H7 (cell line): Measurements from ENCODE around the gene PDGFD. TPM values are rescaled to one million over a fixed set of nuclear protein-coding genes. Genes with fewer than 3 reads are reported as not detected.

Experiments used
- DNase-seq: peaks from one replicate; pipeline ENCODE4 v3.0.0; 2012
- H3K27me3 ChIP-seq: 2 replicates; pipeline ENCODE4 v1.6.0; 2011; ENCODE audit warnings: mild to moderate bottlenecking, low read length; ENCODE audit not compliant: control insufficient read depth, insufficient read depth
- H3K36me3 ChIP-seq: replicated peaks from 2 replicates; pipeline ENCODE4 v1.5.1; 2011; ENCODE audit warnings: low read length; ENCODE audit not compliant: control insufficient read depth, insufficient read depth
- H3K4me3 ChIP-seq: 2 replicates; pipeline ENCODE4 v1.5.1; 2011; ENCODE audit warnings: low read depth, mild to moderate bottlenecking, control low read depth, low read length, moderate library complexity; ENCODE audit not compliant: insufficient read depth
- total RNA-seq: library from RNA; depleted of rRNA; stranded (reverse); fragments of >200 nt; shearing (Covaris generic); gene quantifications from 2 replicates; pipeline ENCODE4 v1.2.3, GENCODE V29; 2014; rRNA removed

The PDGFD gene
- total RNA-seq, result 2.4 and 4.0 TPM in 2 replicates

- Histone ChIP-seq H3K27me3 (no peaks in the 10 kb centered on the region), H3K4me3 (peak within 1 kb of the TSS; percentile 80), H3K36me3 (no peaks in the 10 kb centered on the region)
- peak; percentile 79 for DNase-seq
Observed at GRCh38 chr11:104164028-104164520, at the start of gene PDGFD. Gene PDGFD, minus strand, starts transcription at chr11:104164147.

GRCh38 chr11:104206936-104207335 is 43.0 kb upstream of the PDGFD start:
- H3K36me3 ChIP-seq, result no peaks in the 10 kb centered on the region
- H3K4me3 ChIP-seq, result no peak overlapping the region
- no peak for DNase-seq
- no peaks in the 10 kb centered on the region for H3K27me3 ChIP-seq

- DNase-seq, result no peak
- no peaks in the 10 kb centered on the region for H3K36me3 ChIP-seq
- no peak overlapping the region for H3K4me3 ChIP-seq
- no peaks in the 10 kb centered on the region for H3K27me3 ChIP-seq
Observed at GRCh38 chr11:104205838-104206237, 41.9 kb upstream of the PDGFD start.

GRCh38 chr11:104200688-104201087 is 36.7 kb upstream of the PDGFD start:
- H3K4me3 ChIP-seq, result no peak overlapping the region
- no peak for DNase-seq
- H3K27me3 ChIP-seq, result no peaks in the 10 kb centered on the region
- no peaks in the 10 kb centered on the region for H3K36me3 ChIP-seq

- no peak for DNase-seq
- H3K4me3 ChIP-seq, result no peak overlapping the region
- H3K36me3 ChIP-seq, result no peaks in the 10 kb centered on the region
Observed at GRCh38 chr11:104199053-104199452, 35.1 kb upstream of the PDGFD start.

GRCh38 chr11:104198576-104198975 is 34.6 kb upstream of the PDGFD start:
- Histone ChIP-seq H3K4me3 (no peak overlapping the region), H3K27me3 (no peaks in the 10 kb centered on the region), H3K36me3 (no peaks in the 10 kb centered on the region)
- DNase-seq, result no peak

More at GRCh38 chr11:104199053-104199452, 35.1 kb upstream of the PDGFD start:
- H3K27me3 ChIP-seq, result no peaks in the 10 kb centered on the region

GRCh38 chr11:104191124-104191523 is 27.2 kb upstream of the PDGFD start:
- no peak overlapping the region for H3K4me3 ChIP-seq
- H3K27me3 ChIP-seq, result no peaks in the 10 kb centered on the region
- DNase-seq, result no peak
- no peaks in the 10 kb centered on the region for H3K36me3 ChIP-seq

GRCh38 chr11:104183593-104183992 is 19.6 kb upstream of the PDGFD start:
- no peaks in the 10 kb centered on the region for H3K36me3 ChIP-seq
- DNase-seq, result no peak
- no peaks in the 10 kb centered on the region for H3K27me3 ChIP-seq

GRCh38 chr11:104175769-104176168 is 11.8 kb upstream of the PDGFD start:
- Histone ChIP-seq H3K4me3 (no peak overlapping the region), H3K36me3 (no peaks in the 10 kb centered on the region), H3K27me3 (no peaks in the 10 kb centered on the region)
- DNase-seq, result no peak

More at GRCh38 chr11:104183593-104183992, 19.6 kb upstream of the PDGFD start:
- H3K4me3 ChIP-seq, result no peak overlapping the region

GRCh38 chr11:104169091-104169490 is 5.1 kb upstream of the PDGFD start:
- no peaks in the 10 kb centered on the region for H3K36me3 ChIP-seq
- no peak for DNase-seq
- H3K27me3 ChIP-seq, result no peaks in the 10 kb centered on the region
- no peak overlapping the region for H3K4me3 ChIP-seq

GRCh38 chr11:104165014-104165413 is 1.1 kb upstream of the PDGFD start:
- DNase-seq, result no peak
- Histone ChIP-seq H3K36me3 (no peaks in the 10 kb centered on the region), H3K4me3 (no peak overlapping the region; the same call in 1 of the 2 replicates), H3K27me3 (no peaks in the 10 kb centered on the region)

GRCh38 chr11:104163100-104164027 is 583 bp downstream of the PDGFD start:
- H3K4me3 ChIP-seq, result peak overlapping the region; percentile 80
- peak; percentile 35 for DNase-seq

GRCh38 chr11:104161751-104162450 is 2.0 kb downstream of the PDGFD start:
- DNase-seq, result no peak
- no peaks in the 10 kb centered on the region for H3K27me3 ChIP-seq
- no peak overlapping the region for H3K4me3 ChIP-seq
- no peaks in the 10 kb centered on the region for H3K36me3 ChIP-seq

More at GRCh38 chr11:104163100-104164027, 583 bp downstream of the PDGFD start:
- Histone ChIP-seq H3K36me3 (no peaks in the 10 kb centered on the region), H3K27me3 (no peaks in the 10 kb centered on the region)

GRCh38 chr11:104159356-104159755 is 4.6 kb downstream of the PDGFD start:
- Histone ChIP-seq H3K27me3 (no peaks in the 10 kb centered on the region), H3K4me3 (no peak overlapping the region), H3K36me3 (no peaks in the 10 kb centered on the region)
- DNase-seq, result no peak

- Histone ChIP-seq H3K4me3 (no peak overlapping the region), H3K27me3 (no peaks in the 10 kb centered on the region), H3K36me3 (no peaks in the 10 kb centered on the region)
- DNase-seq, result no peak
Observed at GRCh38 chr11:104155375-104155774, 8.6 kb downstream of the PDGFD start.
